ENCODE results near the gene SGPP1. TPM values are rescaled to one million over a fixed set of nuclear protein-coding genes. Genes with fewer than 3 reads are reported as not detected.

The SGPP1 gene, protein sequence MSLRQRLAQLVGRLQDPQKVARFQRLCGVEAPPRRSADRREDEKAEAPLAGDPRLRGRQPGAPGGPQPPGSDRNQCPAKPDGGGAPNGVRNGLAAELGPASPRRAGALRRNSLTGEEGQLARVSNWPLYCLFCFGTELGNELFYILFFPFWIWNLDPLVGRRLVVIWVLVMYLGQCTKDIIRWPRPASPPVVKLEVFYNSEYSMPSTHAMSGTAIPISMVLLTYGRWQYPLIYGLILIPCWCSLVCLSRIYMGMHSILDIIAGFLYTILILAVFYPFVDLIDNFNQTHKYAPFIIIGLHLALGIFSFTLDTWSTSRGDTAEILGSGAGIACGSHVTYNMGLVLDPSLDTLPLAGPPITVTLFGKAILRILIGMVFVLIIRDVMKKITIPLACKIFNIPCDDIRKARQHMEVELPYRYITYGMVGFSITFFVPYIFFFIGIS
- 10 to 100 TPM in 5 of 6 donors, 1 to 10 TPM in 1; 9.4 to 27.8 (median 22.9) TPM for total RNA-seq

DNA sequence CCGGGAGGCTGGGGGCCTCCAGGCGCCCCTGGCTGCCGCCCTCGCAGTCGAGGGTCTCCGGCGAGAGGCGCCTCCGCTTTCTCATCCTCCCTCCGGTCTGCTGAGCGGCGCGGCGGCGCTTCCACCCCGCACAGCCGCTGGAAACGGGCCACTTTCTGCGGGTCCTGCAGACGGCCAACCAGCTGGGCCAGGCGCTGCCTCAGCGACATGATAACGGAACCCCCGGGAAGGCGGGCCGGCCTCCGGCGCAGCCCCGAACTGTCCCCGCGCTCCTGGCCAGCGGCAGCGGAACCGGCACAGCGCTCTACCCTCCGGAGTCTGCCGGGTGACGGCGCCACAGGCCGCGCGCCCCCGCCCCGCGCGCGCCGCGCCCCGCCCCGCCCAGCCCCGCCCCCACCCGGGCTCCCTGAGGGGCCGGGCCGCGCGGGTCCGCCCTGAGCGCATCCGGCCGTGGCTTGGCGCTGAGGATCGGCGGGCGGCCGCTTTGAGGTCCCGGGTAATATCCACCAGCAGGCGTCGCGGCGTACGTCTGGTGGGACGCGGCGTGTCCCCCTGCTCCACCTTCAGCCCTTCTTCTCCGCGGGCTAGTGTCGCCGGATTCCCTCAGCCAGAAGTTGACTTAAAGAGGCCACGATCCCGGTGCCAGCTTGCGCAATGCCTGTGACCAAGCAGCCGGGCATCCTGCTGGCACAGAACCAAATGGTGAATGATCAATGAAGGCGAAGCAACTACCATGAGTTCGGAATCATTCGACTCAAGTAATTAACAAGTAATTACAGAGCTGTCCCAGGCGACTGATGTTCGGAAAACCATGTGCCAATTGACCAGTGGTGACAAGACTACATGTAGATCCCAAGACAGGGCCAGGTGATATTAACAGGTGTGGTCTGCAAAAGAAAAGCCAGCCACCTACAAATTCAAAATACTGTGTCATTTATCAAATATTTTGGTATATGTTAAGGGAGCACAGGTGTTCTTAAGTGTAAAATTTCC lies at the start of gene SGPP1:
TSS of gene SGPP1 (minus strand) at position 330 of the 993 bp plus-strand sequence. CDS start at position 209, 121 bp downstream.
- Histone ChIP-seq H3K27ac (peak within 1 kb of the TSS; percentile 75 to 92 (median 87)), H3K9me3 (no peaks in the 10 kb centered on the region), H3K4me1 (peaks cover 13 to 25% (median 18%) of the 10 kb centered on the region in 4 donors), H3K27me3 (no peaks in the 10 kb centered on the region), H3K36me3 (no peaks in the 10 kb centered on the region), H3K4me3 (peak within 1 kb of the TSS; percentile 68 to 99 (median 90))
- WGBS, 2 donors = 5 to 7% methylated on average over 13 to 17 of the region's 88 CpGs
- peak; percentile 94 to 97 for ATAC-seq (ENCODE audit: low FRiP score in 2 of 2)
- TF ChIP-seq EP300 (IDR thresholded peaks at IDR 0.05) (no peak), POLR2AphosphoS5 (IDR thresholded peaks at IDR 0.05) (peak; percentile 10 to 49), POLR2A (IDR thresholded peaks at IDR 0.05) (peak in 3 of 4 donors; percentile 45 to 82 (median 48))
- TF ChIP-seq, protein P1, sequence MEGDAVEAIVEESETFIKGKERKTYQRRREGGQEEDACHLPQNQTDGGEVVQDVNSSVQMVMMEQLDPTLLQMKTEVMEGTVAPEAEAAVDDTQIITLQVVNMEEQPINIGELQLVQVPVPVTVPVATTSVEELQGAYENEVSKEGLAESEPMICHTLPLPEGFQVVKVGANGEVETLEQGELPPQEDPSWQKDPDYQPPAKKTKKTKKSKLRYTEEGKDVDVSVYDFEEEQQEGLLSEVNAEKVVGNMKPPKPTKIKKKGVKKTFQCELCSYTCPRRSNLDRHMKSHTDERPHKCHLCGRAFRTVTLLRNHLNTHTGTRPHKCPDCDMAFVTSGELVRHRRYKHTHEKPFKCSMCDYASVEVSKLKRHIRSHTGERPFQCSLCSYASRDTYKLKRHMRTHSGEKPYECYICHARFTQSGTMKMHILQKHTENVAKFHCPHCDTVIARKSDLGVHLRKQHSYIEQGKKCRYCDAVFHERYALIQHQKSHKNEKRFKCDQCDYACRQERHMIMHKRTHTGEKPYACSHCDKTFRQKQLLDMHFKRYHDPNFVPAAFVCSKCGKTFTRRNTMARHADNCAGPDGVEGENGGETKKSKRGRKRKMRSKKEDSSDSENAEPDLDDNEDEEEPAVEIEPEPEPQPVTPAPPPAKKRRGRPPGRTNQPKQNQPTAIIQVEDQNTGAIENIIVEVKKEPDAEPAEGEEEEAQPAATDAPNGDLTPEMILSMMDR (IDR thresholded peaks at IDR 0.05) = peak; percentile 37 to 64 (median 48)
- DNase-seq = peak; percentile 82 to 95

- DNase-seq (no peak), ATAC-seq (ENCODE audit: low FRiP score in 2 of 2) (no peak)
- no peak overlapping the region for H3K4me3 ChIP-seq
Measured at GRCh38 chr14:63777024-63777423, 49.2 kb upstream of the SGPP1 start.

GRCh38 chr14:63773504-63773903 lies 45.6 kb upstream of the SGPP1 start:
- 70 to 71% methylated on average over 4 of the region's 4 CpGs for WGBS, 2 donors
- Histone ChIP-seq H3K9me3 (no peaks in the 10 kb centered on the region), H3K27ac (no peak overlapping the region), H3K4me1 (no peaks in the 10 kb centered on the region), H3K4me3 (no peak overlapping the region), H3K36me3 (no peaks in the 10 kb centered on the region), H3K27me3 (no peaks in the 10 kb centered on the region)
- TF ChIP-seq EP300 (IDR thresholded peaks at IDR 0.05) (no peak), POLR2AphosphoS5 (IDR thresholded peaks at IDR 0.05) (no peak), POLR2A (IDR thresholded peaks at IDR 0.05) (no peak)
- TF ChIP-seq, protein P1 (IDR thresholded peaks at IDR 0.05) = no peak
- ATAC-seq (ENCODE audit: low FRiP score in 2 of 2) (no peak), DNase-seq (no peak)

More at GRCh38 chr14:63777024-63777423, 49.2 kb upstream of the SGPP1 start:
- no peak overlapping the region for H3K27ac ChIP-seq
- H3K27me3 ChIP-seq = no peaks in the 10 kb centered on the region
- H3K36me3 ChIP-seq = no peaks in the 10 kb centered on the region
- no peaks in the 10 kb centered on the region for H3K9me3 ChIP-seq
- H3K4me1 ChIP-seq = no peaks in the 10 kb centered on the region
- TF ChIP-seq POLR2A (IDR thresholded peaks at IDR 0.05) (no peak), POLR2AphosphoS5 (IDR thresholded peaks at IDR 0.05) (no peak), EP300 (IDR thresholded peaks at IDR 0.05) (no peak)
- TF ChIP-seq, protein P1 (IDR thresholded peaks at IDR 0.05) = no peak

GRCh38 chr14:63770187-63770807 lies 42.4 kb upstream of the SGPP1 start:
- Histone ChIP-seq H3K27me3 (no peaks in the 10 kb centered on the region), H3K4me1 (no peaks in the 10 kb centered on the region), H3K4me3 (no peak overlapping the region), H3K36me3 (no peaks in the 10 kb centered on the region), H3K9me3 (no peaks in the 10 kb centered on the region), H3K27ac (no peak overlapping the region)
- DNase-seq (peak in 1 of 2 donors; percentile 41), ATAC-seq (ENCODE audit: low FRiP score in 2 of 2) (peak in 1 of 2 donors; percentile 83)
- TF ChIP-seq, protein P1 (IDR thresholded peaks at IDR 0.05) = peak in 5 of 6 experiments; percentile 32 to 58 (median 54)
- TF ChIP-seq EP300 (IDR thresholded peaks at IDR 0.05) = no peak
- TF ChIP-seq POLR2AphosphoS5 (IDR thresholded peaks at IDR 0.05) = no peak
- TF ChIP-seq POLR2A (IDR thresholded peaks at IDR 0.05) = no peak
- WGBS, 2 donors = 57 to 60% methylated on average over 3 of the region's 3 CpGs

All from upper lobe of left lung (tissue), 6 donors.